Measurements from ENCODE around the gene JAK2.

DNA sequence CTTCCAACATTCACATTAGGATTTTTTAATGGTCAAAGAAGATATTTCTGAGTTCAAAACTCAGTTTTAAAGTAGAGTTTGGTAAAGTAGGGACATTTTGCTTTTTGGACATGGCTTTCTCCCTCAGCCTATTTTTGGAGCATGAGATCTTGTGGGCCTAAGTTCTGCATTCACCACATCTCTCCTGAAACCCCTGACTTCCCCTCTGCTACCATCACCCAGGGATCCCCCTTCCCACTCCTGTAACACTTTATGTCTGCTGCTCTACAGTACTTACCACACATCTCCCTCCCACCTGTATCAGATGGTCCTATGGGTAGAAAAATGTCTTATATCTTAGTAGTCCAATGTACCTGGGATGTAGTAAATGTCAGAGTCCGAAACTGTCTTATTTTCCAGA is 48.2 kb upstream of the JAK2 start:
- TF ChIP-seq POLR2A (IDR thresholded peaks at IDR 0.05) (no peak), CTCF (IDR thresholded peaks at IDR 0.05) (no peak)
